Measurements from ENCODE around the gene MCM3.

DNA sequence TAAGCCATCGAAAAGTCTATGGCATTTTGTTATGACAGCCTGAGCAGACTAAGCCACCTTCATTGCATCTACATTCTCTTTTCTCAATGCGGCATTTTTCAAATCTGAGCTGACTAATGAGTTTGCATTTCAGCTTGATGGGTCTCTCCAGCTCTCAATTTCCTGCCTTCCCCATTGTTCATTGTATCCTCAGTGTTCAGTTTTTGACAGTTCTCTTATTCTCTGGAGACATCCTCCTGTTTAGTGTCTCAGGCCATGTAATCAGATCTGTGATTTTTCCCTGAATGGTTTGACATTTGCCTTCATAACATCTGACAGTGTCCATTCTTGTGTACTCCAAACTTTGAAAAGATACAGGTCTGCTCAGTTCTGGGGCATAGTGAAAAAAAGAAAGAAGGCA, 27.9 kb upstream of the MCM3 start:
- TF ChIP-seq, protein P1, sequence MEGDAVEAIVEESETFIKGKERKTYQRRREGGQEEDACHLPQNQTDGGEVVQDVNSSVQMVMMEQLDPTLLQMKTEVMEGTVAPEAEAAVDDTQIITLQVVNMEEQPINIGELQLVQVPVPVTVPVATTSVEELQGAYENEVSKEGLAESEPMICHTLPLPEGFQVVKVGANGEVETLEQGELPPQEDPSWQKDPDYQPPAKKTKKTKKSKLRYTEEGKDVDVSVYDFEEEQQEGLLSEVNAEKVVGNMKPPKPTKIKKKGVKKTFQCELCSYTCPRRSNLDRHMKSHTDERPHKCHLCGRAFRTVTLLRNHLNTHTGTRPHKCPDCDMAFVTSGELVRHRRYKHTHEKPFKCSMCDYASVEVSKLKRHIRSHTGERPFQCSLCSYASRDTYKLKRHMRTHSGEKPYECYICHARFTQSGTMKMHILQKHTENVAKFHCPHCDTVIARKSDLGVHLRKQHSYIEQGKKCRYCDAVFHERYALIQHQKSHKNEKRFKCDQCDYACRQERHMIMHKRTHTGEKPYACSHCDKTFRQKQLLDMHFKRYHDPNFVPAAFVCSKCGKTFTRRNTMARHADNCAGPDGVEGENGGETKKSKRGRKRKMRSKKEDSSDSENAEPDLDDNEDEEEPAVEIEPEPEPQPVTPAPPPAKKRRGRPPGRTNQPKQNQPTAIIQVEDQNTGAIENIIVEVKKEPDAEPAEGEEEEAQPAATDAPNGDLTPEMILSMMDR (IDR thresholded peaks at IDR 0.05), result no peak
- no peak for TF ChIP-seq POLR2A (IDR thresholded peaks at IDR 0.05)
- no peak for TF ChIP-seq EP300 (IDR thresholded peaks at IDR 0.05)

All from tibial nerve (tissue), 4 donors.